NB4 (cell line): ENCODE data around the gene FBL.
A peak's percentile ranks its signal among the peaks of the same experiment; 100 is the strongest.

Experiments used
- DNase-seq: peaks from one replicate; pipeline ENCODE4 v3.0.0; 2010; ENCODE audit warnings: low read depth
- H3K4me3 ChIP-seq: one replicate; pipeline ENCODE4 v1.5.1; 2011; ENCODE audit warnings: mild to moderate bottlenecking, low read depth, low read length, moderate library complexity
- CTCF ChIP-seq: IDR thresholded peaks from one replicate; pipeline ENCODE4 v1.5.1; 2012; ENCODE audit warnings: low read depth, low read length
- MYC ChIP-seq: IDR thresholded peaks from 2 replicates; pipeline ENCODE4 v1.6.1; 2011; ENCODE audit warnings: low read depth, low read length
- POLR2A ChIP-seq: IDR thresholded peaks from 2 replicates; pipeline ENCODE4 v1.6.1; 2011; ENCODE audit warnings: mild to moderate bottlenecking; ENCODE audit not compliant: insufficient read length; ENCODE audit errors: extremely low read depth
- TF ChIP-seq, protein P1 (sequence below): IDR thresholded peaks from 2 replicates; pipeline ENCODE4 v1.6.1; 2011; ENCODE audit warnings: low read depth, low read length

Gene FBL

DNA sequence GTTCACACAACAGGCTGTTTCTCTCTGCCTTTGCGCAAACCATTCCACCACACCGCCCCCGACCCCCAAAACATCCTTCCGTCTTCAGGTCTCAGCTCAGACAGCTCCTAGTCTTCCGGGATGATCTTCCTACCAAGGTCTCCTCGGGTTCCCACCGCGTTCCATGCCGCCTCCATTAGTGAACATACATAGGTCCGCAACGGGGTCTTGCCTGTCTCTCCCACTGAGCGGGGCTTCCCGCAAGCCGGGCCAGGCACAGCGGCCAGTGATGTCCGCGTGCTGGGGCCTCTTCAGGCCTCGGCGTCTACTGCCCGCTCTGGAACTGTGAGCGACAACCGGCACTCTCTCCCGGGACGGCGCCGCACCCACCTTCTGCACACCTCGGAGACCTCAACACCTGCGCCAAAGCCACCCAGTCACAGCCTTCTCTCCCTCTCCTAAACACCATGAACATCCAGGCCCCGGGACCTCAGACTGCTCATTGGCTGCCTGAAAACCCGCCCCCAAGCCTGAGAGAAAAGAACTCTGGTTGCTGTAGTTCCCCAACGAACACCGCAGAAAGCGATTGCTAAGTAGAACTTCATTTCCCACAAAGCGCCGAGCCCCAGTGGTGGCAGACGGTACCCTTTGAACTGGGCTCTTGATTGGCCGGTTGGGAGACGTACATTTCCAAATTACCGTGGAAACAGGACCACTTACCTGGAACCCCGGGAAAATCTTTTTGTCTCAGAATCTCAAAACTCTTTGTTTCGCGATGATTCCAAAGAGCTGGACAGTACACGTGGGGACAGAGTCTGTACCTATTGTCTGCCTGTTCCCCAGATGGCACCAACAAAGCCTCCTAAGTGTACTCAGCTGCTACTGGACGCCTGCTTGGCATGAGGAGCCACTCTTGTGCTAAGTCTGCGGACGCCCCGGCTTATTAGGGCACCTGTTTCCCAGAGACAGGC, 21.8 kb downstream of the FBL start:
- peak overlapping the region; percentile 25 for H3K4me3 ChIP-seq
- peak; percentile 50 for DNase-seq
- TF ChIP-seq MYC: no peak
- TF ChIP-seq, protein P1, sequence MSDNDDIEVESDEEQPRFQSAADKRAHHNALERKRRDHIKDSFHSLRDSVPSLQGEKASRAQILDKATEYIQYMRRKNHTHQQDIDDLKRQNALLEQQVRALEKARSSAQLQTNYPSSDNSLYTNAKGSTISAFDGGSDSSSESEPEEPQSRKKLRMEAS: no peak
- TF ChIP-seq CTCF: no peak
- TF ChIP-seq POLR2A: no peak

GRCh38 chr19:39823686-39824085, 22.5 kb downstream of the FBL start:
- peak overlapping the region; percentile 25 for H3K4me3 ChIP-seq
- DNase-seq: no peak
- TF ChIP-seq, protein P1: no peak
- TF ChIP-seq MYC (no peak), CTCF (no peak), POLR2A (no peak)

DNA sequence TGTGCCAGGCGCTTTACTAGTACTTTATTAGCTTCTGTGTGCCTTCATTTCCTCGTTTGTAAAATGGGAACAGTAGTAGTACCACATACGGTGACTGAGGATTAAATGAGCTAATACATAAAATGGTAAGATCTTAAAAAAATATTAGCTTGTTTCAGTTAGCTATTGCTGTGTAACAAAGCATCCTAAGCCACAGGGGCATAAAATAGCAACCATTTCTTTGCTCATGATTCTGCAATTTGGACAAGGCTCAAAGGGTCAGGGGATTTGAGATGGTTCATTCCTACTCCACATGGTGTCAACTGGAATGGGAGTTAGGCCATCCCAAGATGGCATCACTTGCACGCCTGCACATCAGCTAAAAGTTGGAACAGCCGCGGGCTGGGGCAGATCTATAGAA, 25.5 kb downstream of the FBL start:
- TF ChIP-seq MYC (no peak), CTCF (no peak), POLR2A (no peak)
- TF ChIP-seq, protein P1: no peak
- no peak overlapping the region for H3K4me3 ChIP-seq
- DNase-seq: no peak

DNA sequence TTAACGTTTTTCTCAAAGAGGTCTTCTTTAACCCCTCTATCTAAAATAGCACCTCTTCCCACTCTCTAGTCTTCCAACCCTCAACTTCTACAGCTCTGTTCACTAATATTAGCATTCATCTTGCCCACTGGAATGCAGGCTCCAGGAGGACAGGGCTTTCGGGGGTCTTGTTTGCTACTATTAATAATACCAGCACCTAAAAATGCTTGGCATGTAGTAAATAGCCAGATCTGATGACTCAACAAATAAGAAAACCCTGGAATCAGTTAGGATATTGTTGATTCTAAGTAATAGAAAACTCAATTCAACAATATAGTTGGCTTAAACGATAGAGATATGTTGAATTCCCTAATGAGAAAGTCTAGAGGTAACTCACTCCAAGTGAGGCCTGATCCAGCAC, 26.4 kb downstream of the FBL start:
- no peak overlapping the region for H3K4me3 ChIP-seq
- DNase-seq: no peak
- TF ChIP-seq, protein P1: no peak
- TF ChIP-seq MYC (no peak), CTCF (no peak), POLR2A (no peak)

- H3K4me3 ChIP-seq: no peak overlapping the region
- no peak for TF ChIP-seq MYC
- no peak for DNase-seq
Measured at GRCh38 chr19:39818626-39819097, 27.5 kb downstream of the FBL start.

GRCh38 chr19:39817888-39818561, 28.2 kb downstream of the FBL start:
- DNase-seq: no peak
- no peak for TF ChIP-seq POLR2A
- no peak for TF ChIP-seq CTCF
- TF ChIP-seq MYC: no peak
- TF ChIP-seq, protein P1: no peak

More at GRCh38 chr19:39817888-39818561, 28.2 kb downstream of the FBL start:
- no peak overlapping the region for H3K4me3 ChIP-seq
